NT2/D1 (cell line): Measurements from ENCODE around the gene RAB12.

Experiments
- DNase-seq: peaks from one replicate; pipeline ENCODE4 v3.0.0-alpha.2; 2011; ENCODE audit warnings: low read depth, low spot score
- H3K27me3 ChIP-seq: 2 replicates; pipeline ENCODE4 v1.6.0; 2011; ENCODE audit warnings: mild to moderate bottlenecking; ENCODE audit not compliant: insufficient read length, insufficient read depth
- H3K36me3 ChIP-seq: 2 replicates; pipeline ENCODE4 v1.6.1; 2011; ENCODE audit warnings: mild to moderate bottlenecking, low read length, mixed read lengths; ENCODE audit not compliant: insufficient read depth, insufficient read length
- H3K4me1 ChIP-seq: 2 replicates; pipeline ENCODE4 v1.5.1; 2011; ENCODE audit not compliant: insufficient read depth, insufficient read length
- H3K4me3 ChIP-seq: 2 replicates; pipeline ENCODE4 v1.5.1; 2011; ENCODE audit warnings: low read depth; ENCODE audit not compliant: insufficient read length
- H3K9ac ChIP-seq: 2 replicates; pipeline ENCODE4 v1.6.0; 2011; ENCODE audit warnings: low read depth; ENCODE audit not compliant: insufficient read length
- H3K9me3 ChIP-seq: 2 replicates; pipeline ENCODE4 v1.5.1; 2011; ENCODE audit warnings: mild to moderate bottlenecking, low read length; ENCODE audit not compliant: insufficient read depth
- SUZ12 ChIP-seq: IDR thresholded peaks from 2 replicates; pipeline ENCODE4 v1.6.1; 2011; ENCODE audit not compliant: insufficient read length, insufficient read depth; ENCODE audit errors: extremely low read depth
- YY1 ChIP-seq: IDR thresholded peaks from 2 replicates; pipeline ENCODE4 v1.6.1; 2011; ENCODE audit not compliant: insufficient read length, insufficient read depth
- ZNF274 ChIP-seq: IDR thresholded peaks from 2 replicates; pipeline ENCODE4 v1.6.1; 2011; ENCODE audit warnings: mild to moderate bottlenecking, low read depth, low read length

RAB12 gene

DNA sequence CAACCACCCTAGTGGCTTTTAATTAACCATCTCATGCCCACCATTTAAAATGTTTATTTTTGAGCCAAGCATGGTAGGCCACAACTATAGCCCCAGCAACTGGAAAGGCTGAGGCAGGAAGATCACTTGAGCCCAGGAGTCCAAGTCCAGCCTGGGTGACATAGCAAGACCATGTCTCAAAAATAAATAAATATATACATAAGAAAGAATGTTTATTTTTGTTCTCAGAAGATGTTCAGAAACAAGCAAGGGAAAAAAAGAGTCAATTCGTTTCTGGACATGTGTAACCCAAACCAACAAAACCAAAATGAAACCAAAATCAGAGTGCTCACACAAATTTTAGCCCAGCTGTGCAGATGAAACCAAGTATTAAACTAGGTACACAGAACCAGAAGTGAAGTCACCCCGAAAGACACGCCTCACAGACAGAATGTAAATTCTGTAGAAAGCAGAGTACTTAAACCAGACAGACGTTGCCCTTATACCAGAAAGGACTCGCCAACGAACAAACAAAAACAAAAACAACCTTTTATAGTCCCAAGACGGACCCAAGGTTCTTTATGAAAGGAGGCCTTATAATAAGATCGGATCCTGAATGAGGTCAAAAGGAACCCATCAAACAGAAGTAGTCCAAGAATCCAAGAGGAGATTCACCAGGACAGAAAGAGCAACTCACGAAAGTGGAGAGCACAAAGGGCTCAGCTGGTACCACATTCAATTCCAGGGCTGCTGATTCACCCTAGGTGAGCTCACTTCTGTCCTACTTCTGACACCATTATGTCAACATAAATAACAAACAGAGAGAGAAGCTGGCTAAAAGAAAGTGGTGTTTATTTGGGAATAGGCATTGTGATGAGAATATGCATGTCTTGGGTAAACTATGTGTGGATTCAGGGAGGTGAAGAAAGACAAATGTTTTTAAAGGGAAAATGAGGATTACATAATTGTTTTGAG lies 64.3 kb downstream of the RAB12 start:
- Histone ChIP-seq H3K4me1 (no peaks in the 10 kb centered on the region), H3K36me3 (no peaks in the 10 kb centered on the region), H3K9me3 (no peaks in the 10 kb centered on the region), H3K27me3 (no peaks in the 10 kb centered on the region), H3K9ac (no peak overlapping the region), H3K4me3 (no peak overlapping the region)
- no peak for DNase-seq
- TF ChIP-seq ZNF274 = no peak
- no peak for TF ChIP-seq YY1
- TF ChIP-seq SUZ12 = no peak

DNA sequence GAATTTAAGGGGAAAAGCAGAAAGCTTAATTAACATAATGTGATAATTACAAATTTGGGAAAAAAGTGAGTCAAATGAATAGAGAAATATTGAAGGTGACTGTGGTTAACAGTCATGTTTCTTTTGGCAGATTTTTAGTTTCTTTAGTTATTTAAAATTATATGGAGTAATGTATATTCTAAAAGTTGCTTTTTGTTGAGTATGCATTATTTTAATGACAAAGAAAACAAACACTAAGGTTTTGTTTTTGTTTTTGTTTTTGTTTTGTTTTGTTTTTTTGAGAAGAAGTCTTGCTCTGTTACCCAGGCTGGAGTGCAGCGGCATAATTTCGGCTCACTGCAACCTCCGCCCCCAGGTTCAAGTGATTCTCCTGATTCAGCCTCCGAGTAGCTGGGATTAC lies 65.8 kb downstream of the RAB12 start:
- no peak overlapping the region for H3K4me3 ChIP-seq
- H3K27me3 ChIP-seq = no peaks in the 10 kb centered on the region
- H3K4me1 ChIP-seq = no peaks in the 10 kb centered on the region
- TF ChIP-seq SUZ12 (no peak), ZNF274 (no peak), YY1 (no peak)
- no peaks in the 10 kb centered on the region for H3K36me3 ChIP-seq
- DNase-seq = no peak
- H3K9ac ChIP-seq = no peak overlapping the region
- H3K9me3 ChIP-seq = no peaks in the 10 kb centered on the region

- no peaks in the 10 kb centered on the region for H3K9me3 ChIP-seq
- no peaks in the 10 kb centered on the region for H3K27me3 ChIP-seq
- H3K4me1 ChIP-seq = no peaks in the 10 kb centered on the region
- no peak overlapping the region for H3K9ac ChIP-seq
- TF ChIP-seq SUZ12 (no peak), ZNF274 (no peak), YY1 (no peak)
- no peak for DNase-seq
- H3K4me3 ChIP-seq = no peak overlapping the region
- H3K36me3 ChIP-seq = no peaks in the 10 kb centered on the region
Measured at GRCh38 chr18:8681196-8681595, 72.0 kb downstream of the RAB12 start.

- Histone ChIP-seq H3K27me3 (no peaks in the 10 kb centered on the region), H3K4me3 (no peak overlapping the region), H3K9me3 (no peaks in the 10 kb centered on the region), H3K36me3 (no peaks in the 10 kb centered on the region), H3K4me1 (no peaks in the 10 kb centered on the region), H3K9ac (no peak overlapping the region)
- DNase-seq = no peak
- TF ChIP-seq ZNF274 = no peak
- no peak for TF ChIP-seq SUZ12
- TF ChIP-seq YY1 = no peak
Measured at GRCh38 chr18:8684577-8684976, 75.3 kb downstream of the RAB12 start.

DNA sequence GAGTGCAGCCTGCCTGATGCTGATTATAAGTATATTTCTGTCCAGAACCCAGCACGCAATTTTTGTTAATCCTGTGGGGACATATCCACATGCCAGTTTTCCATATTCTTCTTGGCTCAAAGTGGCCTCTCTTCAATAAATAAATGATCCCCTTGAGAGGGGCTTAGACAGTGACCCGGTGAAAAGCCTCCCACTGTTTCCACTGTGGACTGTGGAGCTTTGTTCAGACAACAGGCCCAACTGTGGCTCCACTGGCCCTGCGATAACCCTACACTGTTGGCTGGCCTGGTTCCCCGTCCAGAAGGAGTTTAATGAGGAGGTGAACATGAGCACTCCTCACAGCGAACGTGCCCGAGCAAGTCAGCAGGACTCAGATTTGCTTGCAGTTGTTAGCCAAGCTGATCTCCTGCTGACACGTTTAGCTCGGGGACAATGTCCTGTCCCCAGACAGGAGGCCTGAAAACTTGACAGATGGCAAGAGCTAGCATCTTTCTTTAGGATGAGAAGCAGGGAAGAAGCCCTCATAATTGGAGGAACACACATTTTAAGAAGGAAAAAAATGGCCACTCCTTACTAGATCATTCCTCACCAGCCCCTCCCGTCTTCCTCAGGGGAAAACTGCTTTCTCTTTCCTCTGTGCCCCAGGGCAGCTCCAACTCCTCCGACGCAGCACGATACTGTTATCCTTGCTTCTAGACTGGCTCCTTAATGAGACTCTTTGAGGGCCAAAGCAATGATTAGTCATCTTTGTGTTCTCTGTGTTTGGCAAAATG lies 76.1 kb downstream of the RAB12 start:
- no peak overlapping the region for H3K4me3 ChIP-seq
- no peak for TF ChIP-seq YY1
- no peak for TF ChIP-seq ZNF274
- TF ChIP-seq SUZ12 = no peak

GRCh38 chr18:8685914-8686216 lies 76.6 kb downstream of the RAB12 start:
- H3K9me3 ChIP-seq = no peaks in the 10 kb centered on the region
- H3K27me3 ChIP-seq = no peaks in the 10 kb centered on the region
- no peak for DNase-seq
- peaks cover 4% of the 10 kb centered on the region for H3K4me1 ChIP-seq
- H3K36me3 ChIP-seq = no peaks in the 10 kb centered on the region
- no peak overlapping the region for H3K9ac ChIP-seq
- TF ChIP-seq ZNF274 = no peak
- TF ChIP-seq YY1 = no peak
- TF ChIP-seq SUZ12 = no peak
- no peak overlapping the region for H3K4me3 ChIP-seq

More for the DNA sequence above, 76.1 kb downstream of the RAB12 start:
- Histone ChIP-seq H3K9ac (no peak overlapping the region), H3K36me3 (no peaks in the 10 kb centered on the region), H3K9me3 (no peaks in the 10 kb centered on the region), H3K4me1 (peaks cover 1% of the 10 kb centered on the region), H3K27me3 (no peaks in the 10 kb centered on the region)
- DNase-seq = no peak

GRCh38 chr18:8686611-8687010 lies 77.4 kb downstream of the RAB12 start:
- no peaks in the 10 kb centered on the region for H3K27me3 ChIP-seq
- no peak for TF ChIP-seq ZNF274
- TF ChIP-seq YY1 = no peak
- TF ChIP-seq SUZ12 = no peak
- H3K36me3 ChIP-seq = no peaks in the 10 kb centered on the region
- peaks cover 4% of the 10 kb centered on the region for H3K4me1 ChIP-seq
- no peak overlapping the region for H3K9ac ChIP-seq
- no peak overlapping the region for H3K4me3 ChIP-seq
- DNase-seq = no peak
- no peaks in the 10 kb centered on the region for H3K9me3 ChIP-seq
